Type B pancreatic cell (in vitro differentiated cells): ENCODE measurements around the gene DNAJC21. TPM values are rescaled to one million over a fixed set of nuclear protein-coding genes. Genes with fewer than 3 reads are reported as not detected.

Experiments used
- DNase-seq: peaks from one replicate; pipeline ENCODE4 v3.0.0; 2021; ENCODE audit warnings: mixed read lengths; ENCODE audit not compliant: unreplicated experiment; ENCODE audit errors: extremely low spot score
- H3K27ac Mint-ChIP-seq: 2 replicates; pipeline ENCODE4 v1.8.0; 2021; ENCODE audit warnings: mild to moderate bottlenecking, mixed read lengths
- H3K27me3 Mint-ChIP-seq: 2 replicates; pipeline ENCODE4 v1.8.0; 2021; ENCODE audit warnings: mixed read lengths
- H3K36me3 Mint-ChIP-seq: 2 replicates; pipeline ENCODE4 v1.8.0; 2021; ENCODE audit warnings: mixed read lengths
- H3K4me1 Mint-ChIP-seq: one replicate; pipeline ENCODE4 v1.8.0; 2021; ENCODE audit warnings: mixed read lengths; ENCODE audit not compliant: unreplicated experiment
- H3K4me3 Mint-ChIP-seq: 2 replicates; pipeline ENCODE4 v1.8.0; 2021; ENCODE audit warnings: mild to moderate bottlenecking, mixed read lengths
- H3K9me3 Mint-ChIP-seq: 2 replicates; pipeline ENCODE4 v1.8.0; 2021; ENCODE audit warnings: mixed read lengths
- total RNA-seq: library from RNA; stranded (reverse); gene quantifications from 2 replicates; pipeline ENCODE4 v1.2.1, GENCODE V29; 2021; ENCODE audit warnings: low replicate concordance
- TF ChIP-seq, protein P1 (sequence below): fragments of 200-600 bp; sonication (generic); conservative IDR thresholded peaks from 2 replicates; pipeline ENCODE4 v1.5.0; 2021; ENCODE audit warnings: antibody characterized with exemption, mild to moderate bottlenecking

Gene DNAJC21
- total RNA-seq, 1 donor from 2014 or later: 46.6 TPM

DNA sequence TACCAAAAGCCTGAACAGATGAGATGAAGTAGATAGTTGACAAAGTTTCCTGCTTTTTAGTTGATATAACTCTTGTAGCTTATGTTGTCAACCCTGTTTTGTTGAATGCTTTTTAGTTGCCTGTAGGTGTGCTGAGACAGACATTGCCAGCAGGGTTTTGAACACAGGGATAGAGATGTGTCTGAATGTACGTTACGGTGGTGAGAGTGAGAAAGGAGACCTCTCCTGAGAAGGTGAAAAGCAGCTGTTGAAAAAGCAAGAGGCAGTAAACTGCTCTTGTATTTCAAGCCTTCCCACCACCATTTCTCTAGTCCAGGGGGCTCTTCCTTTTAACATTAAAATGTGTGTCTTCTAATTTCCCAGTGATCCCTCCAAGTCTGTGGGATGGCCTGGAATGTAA lies 14.7 kb downstream of the DNAJC21 start:
- Mint-ChIP-seq H3K9me3 (no peaks in the 10 kb centered on the region), H3K36me3 (peaks cover 40% of the 10 kb centered on the region), H3K27me3 (no peaks in the 10 kb centered on the region), H3K4me3 (no peak overlapping the region), H3K4me1 (no peaks in the 10 kb centered on the region), H3K27ac (no peak overlapping the region)
- DNase-seq: no peak
- TF ChIP-seq, protein P1, sequence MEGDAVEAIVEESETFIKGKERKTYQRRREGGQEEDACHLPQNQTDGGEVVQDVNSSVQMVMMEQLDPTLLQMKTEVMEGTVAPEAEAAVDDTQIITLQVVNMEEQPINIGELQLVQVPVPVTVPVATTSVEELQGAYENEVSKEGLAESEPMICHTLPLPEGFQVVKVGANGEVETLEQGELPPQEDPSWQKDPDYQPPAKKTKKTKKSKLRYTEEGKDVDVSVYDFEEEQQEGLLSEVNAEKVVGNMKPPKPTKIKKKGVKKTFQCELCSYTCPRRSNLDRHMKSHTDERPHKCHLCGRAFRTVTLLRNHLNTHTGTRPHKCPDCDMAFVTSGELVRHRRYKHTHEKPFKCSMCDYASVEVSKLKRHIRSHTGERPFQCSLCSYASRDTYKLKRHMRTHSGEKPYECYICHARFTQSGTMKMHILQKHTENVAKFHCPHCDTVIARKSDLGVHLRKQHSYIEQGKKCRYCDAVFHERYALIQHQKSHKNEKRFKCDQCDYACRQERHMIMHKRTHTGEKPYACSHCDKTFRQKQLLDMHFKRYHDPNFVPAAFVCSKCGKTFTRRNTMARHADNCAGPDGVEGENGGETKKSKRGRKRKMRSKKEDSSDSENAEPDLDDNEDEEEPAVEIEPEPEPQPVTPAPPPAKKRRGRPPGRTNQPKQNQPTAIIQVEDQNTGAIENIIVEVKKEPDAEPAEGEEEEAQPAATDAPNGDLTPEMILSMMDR: no peak

DNA sequence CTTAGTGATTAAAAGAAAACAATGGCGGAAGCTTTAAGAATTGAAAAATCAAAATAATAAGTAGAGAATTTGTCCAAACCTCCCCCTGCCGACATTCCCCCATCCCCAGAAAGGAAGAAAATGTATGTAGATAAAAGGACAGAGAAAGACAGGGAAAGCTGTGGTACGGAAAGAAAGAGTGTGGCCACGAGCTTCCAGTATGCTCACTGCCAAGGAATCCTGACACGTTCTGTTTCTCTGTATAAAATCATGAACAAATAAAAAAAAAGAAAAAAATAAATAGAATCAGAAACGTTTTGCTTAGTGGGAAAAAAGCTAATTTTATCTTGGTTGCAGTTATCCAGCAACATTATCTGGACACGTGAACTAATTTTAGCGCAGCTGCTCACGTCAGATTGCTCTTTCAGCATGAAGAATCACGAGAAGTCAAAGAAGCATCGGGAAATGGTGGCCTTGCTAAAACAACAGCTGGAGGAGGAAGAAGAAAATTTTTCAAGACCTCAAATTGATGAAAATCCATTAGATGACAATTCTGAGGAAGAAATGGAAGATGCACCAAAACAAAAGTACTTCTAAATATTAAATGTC lies 15.2 kb downstream of the DNAJC21 start:
- TF ChIP-seq, protein P1: no peak
- Mint-ChIP-seq H3K4me1 (no peaks in the 10 kb centered on the region), H3K4me3 (no peak overlapping the region), H3K27me3 (no peaks in the 10 kb centered on the region), H3K27ac (no peak overlapping the region), H3K36me3 (peaks cover 42% of the 10 kb centered on the region), H3K9me3 (no peaks in the 10 kb centered on the region)
- no peak for DNase-seq

DNA sequence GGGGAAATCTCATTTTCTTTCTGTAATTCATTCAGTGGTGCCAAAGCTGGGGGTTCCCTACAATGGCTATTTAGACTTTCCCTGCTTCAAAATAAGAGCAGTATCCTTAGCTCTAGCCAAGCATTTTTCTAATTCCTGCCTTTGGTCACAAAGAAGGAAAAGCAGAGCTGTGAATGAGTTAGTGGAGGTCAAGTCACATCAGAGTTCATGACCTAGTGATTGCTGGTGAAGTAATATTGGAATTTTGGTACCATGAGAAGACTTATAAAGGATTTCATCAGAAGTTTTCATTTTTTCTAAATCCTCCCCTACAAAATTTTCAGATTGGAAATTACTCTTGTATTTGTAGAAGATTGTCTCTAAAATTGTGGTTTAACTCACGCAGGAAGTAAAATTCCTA lies 28.0 kb downstream of the DNAJC21 start:
- Mint-ChIP-seq H3K27ac (no peak overlapping the region), H3K4me3 (no peak overlapping the region), H3K4me1 (peaks cover 7% of the 10 kb centered on the region), H3K36me3 (peaks cover 12% of the 10 kb centered on the region), H3K9me3 (no peaks in the 10 kb centered on the region), H3K27me3 (no peaks in the 10 kb centered on the region)
- TF ChIP-seq, protein P1: no peak
- DNase-seq: no peak

DNA sequence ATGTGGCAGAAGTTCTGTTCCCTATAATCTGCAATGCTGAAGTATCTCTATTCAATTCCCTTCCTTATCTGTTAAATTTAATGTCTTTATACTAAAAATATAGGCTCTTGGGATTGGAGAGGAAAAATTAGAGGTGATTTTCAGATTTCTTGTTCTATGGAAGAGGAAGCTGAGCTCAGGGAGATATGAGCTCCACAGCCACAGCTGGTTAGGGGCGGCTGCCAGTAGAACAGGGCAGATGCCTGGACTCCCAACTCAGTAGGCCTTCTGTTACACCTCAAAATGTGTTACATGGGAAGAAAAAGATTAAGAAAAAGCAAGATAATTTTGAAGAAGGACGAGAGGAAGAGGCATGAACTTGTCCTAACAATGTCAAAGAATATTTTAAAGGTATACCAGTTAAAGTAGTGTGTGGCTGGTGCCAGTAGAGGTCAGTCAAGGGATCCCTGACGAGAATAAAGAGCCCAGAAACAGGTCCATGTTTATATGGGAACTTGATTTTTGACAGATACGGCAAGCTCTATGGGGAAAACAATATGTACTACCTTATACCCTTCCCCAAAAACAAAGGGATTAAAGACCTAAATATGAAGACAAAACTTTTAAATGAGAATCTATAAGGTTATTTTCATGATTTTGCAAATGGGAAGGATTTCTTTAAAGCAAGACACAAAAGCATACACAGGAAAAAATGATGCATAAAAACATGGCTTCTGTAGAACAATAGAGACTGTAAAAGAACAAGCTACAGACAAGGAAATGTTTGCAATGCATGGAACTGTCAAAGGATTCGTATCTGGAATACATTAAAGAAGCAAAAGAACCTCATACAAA lies 28.7 kb downstream of the DNAJC21 start:
- Mint-ChIP-seq H3K27ac (no peak overlapping the region), H3K27me3 (no peaks in the 10 kb centered on the region)

DNA sequence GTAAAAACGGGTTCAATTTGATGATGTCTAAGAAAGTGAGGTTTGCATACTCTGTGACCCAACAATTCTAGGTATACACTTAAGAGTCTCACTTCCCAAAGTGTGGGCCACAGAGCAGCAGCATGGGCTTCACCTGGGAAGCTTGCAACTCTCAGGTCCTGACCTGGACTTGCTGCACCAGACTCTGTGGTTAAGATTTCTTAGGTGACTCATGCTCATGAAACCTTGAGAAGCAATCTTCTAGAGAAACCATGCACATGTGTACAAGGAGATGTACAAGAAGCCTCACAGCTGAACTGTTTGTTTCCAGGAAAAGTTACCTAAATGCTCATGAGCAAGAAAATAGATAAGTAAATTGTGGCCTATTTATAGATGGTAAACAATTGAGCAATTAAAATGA lies 30.0 kb downstream of the DNAJC21 start:
- no peaks in the 10 kb centered on the region for H3K27me3 Mint-ChIP-seq
- H3K36me3 Mint-ChIP-seq: peaks cover 12% of the 10 kb centered on the region
- TF ChIP-seq, protein P1: no peak
- no peak overlapping the region for H3K27ac Mint-ChIP-seq
- H3K9me3 Mint-ChIP-seq: no peaks in the 10 kb centered on the region
- no peak for DNase-seq
- no peak overlapping the region for H3K4me3 Mint-ChIP-seq
- H3K4me1 Mint-ChIP-seq: peaks cover 7% of the 10 kb centered on the region

More for the DNA sequence above, 28.7 kb downstream of the DNAJC21 start:
- no peaks in the 10 kb centered on the region for H3K9me3 Mint-ChIP-seq
- H3K36me3 Mint-ChIP-seq: peaks cover 12% of the 10 kb centered on the region
- no peak for DNase-seq
- H3K4me3 Mint-ChIP-seq: no peak overlapping the region
- TF ChIP-seq, protein P1: peak; percentile 74
- peaks cover 7% of the 10 kb centered on the region for H3K4me1 Mint-ChIP-seq
